ENCODE results near the gene RXRB.

DNA sequence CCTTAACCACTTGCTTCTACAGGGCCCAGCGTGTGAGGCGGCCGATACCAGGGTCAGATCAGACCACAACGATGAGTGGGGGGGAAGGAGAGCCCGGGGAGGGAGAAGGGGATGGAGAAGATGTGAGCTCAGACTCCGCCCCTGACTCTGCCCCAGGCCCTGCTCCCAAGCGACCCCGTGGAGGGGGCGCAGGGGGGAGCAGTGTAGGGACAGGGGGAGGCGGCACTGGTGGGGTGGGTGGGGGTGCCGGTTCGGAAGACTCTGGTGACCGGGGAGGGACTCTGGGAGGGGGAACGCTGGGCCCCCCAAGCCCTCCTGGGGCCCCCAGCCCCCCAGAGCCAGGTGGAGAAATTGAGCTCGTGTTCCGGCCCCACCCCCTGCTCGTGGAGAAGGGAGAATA lies 10.7 kb upstream of the RXRB start:
- TF ChIP-seq EZH2 (optimal IDR thresholded peaks at IDR 0.05; ENCODE audit: low read depth, low read length) = no peak
- TF ChIP-seq CTCF (IDR thresholded peaks at IDR 0.05; ENCODE audit: low read length) = no peak
- no peak for TF ChIP-seq EZH2phosphoT487 (IDR thresholded peaks at IDR 0.05; ENCODE audit: low read length)
